HCT116 (cell line): ENCODE results near the gene NAALADL2. TPM values are rescaled to one million over a fixed set of nuclear protein-coding genes. Genes with fewer than 3 reads are reported as not detected.

ENCODE experiments used
- ATAC-seq: fragments of 200-7000 bp; cut with Tn5 transposase; 2 replicates; pipeline ENCODE4 v1.9.1; 2020; ENCODE audit warnings: mild to moderate bottlenecking, moderate library complexity
- BruUV-seq: library from RNA; stranded (reverse); fragments of 400-500 nt; replicated peaks from 2 replicates; lab custom pipeline; 2021; lab: Mats Ljungman, UMichigan
- CTCF ChIA-PET: fragments of 300-600 bp; sonication (Branson Sonifier 250); formaldehyde crosslinking; loops from one replicate; lab custom pipeline; 2021; ENCODE audit warnings: antibody characterized with exemption; lab: Charles Lee
- POLR2A ChIA-PET: fragments of 300-600, 350-600 bp; sonication (Branson Sonifier 250); formaldehyde crosslinking; loops from one replicate; lab custom pipeline; 2021; ENCODE audit warnings: antibody characterized with exemption; lab: Charles Lee
- RAD21 ChIA-PET, 2 experiments: fragments of 300-600 bp; sonication (Branson Sonifier 250); formaldehyde crosslinking; loops; one replicate each; lab custom pipeline; 2023; ENCODE audit warnings: low total read pairs in 2 of 2; ENCODE audit not compliant: uncharacterized antibody in 2 of 2, unreplicated experiment in 2 of 2, low non-redundant PET in 1 of 2; lab: Charles Lee
- DNase-seq: peaks from one replicate; pipeline ENCODE4 v3.0.0-alpha.2; 2010; ENCODE audit warnings: low read depth, low spot score
- H2AFZ ChIP-seq: fragments of 200-600 bp; shearing (Covaris generic), sonication (generic); 2 replicates; pipeline ENCODE4 v1.6.1; 2017; ENCODE audit warnings: low read depth, mixed run types, mixed read lengths, antibody characterized with exemption, low read length; ENCODE audit not compliant: poor library complexity, severe bottlenecking
- H3K27ac ChIP-seq: 2 replicates; pipeline ENCODE4 v1.5.1; 2012; ENCODE audit warnings: low read depth, low read length
- H3K27me3 ChIP-seq: fragments of 200-600 bp; sonication (generic); 2 replicates; pipeline ENCODE4 v1.6.1; 2016; ENCODE audit warnings: mixed run types, low read length, mixed read lengths; ENCODE audit not compliant: insufficient read depth
- H3K36me3 ChIP-seq, 2 experiments: fragments of 200-500 bp in 1 of 2; fragments of 200-600 bp in 1 of 2; sonication (Bioruptor generic) in 1 of 2; sonication (generic) in 1 of 2; 2 replicates each; pipeline versions ENCODE4 v1.5.1 to v1.6.1; 2014 to 2016; ENCODE audit warnings: low read length in 2 of 2, inconsistent platforms in 1 of 2, mixed read lengths in 1 of 2, mixed run types in 1 of 2; ENCODE audit not compliant: insufficient read depth in 2 of 2, control insufficient read depth in 1 of 2
- H3K4me1 ChIP-seq, 2 experiments: fragments of 200-600 bp in 1 of 2; sonication (generic) in 1 of 2; 2 replicates each; pipeline versions ENCODE4 v1.5.1 to v1.6.1; 2012 to 2017; ENCODE audit warnings: low read length in 2 of 2, inconsistent platforms in 1 of 2, mild to moderate bottlenecking in 1 of 2, mixed read lengths in 1 of 2, mixed run types in 1 of 2, moderate library complexity in 1 of 2; ENCODE audit not compliant: insufficient read depth in 2 of 2, control insufficient read depth in 1 of 2
- H3K4me2 ChIP-seq: fragments of 200-600 bp; sonication (generic); 2 replicates; pipeline ENCODE4 v1.6.1; 2017; ENCODE audit warnings: mixed run types, low read length, mixed read lengths
- H3K4me3 ChIP-seq, 2 experiments: fragments of 200-600 bp in 1 of 2; sonication (generic) in 1 of 2; replicated peaks in 1 of 2; 2 replicates each; pipeline ENCODE4 v1.5.1; 2011 to 2016; ENCODE audit warnings: low read length in 2 of 2, control low read depth in 1 of 2, low read depth in 1 of 2, mild to moderate bottlenecking in 1 of 2, mixed read lengths in 1 of 2, mixed run types in 1 of 2
- H3K79me2 ChIP-seq: fragments of 200-600 bp; sonication (generic); 2 replicates; pipeline ENCODE4 v1.6.1; 2017; ENCODE audit warnings: mild to moderate bottlenecking, mixed run types, low read length, moderate library complexity, mixed read lengths; ENCODE audit not compliant: insufficient read depth
- H3K9ac ChIP-seq: fragments of 200-600 bp; sonication (generic); 2 replicates; pipeline ENCODE4 v1.6.1; 2016; ENCODE audit warnings: low read length, mixed read lengths
- H3K9me2 ChIP-seq: fragments of 200-600 bp; sonication (generic), shearing (Covaris generic); 2 replicates; pipeline ENCODE4 v1.6.1; 2017; ENCODE audit warnings: mixed run types, mild to moderate bottlenecking, moderate library complexity; ENCODE audit not compliant: insufficient read depth
- H3K9me3 ChIP-seq, 2 experiments: fragments of 200-500 bp in 1 of 2; fragments of 200-600 bp in 1 of 2; sonication (Bioruptor generic) in 1 of 2; sonication (generic) in 1 of 2; 2 replicates each; pipeline ENCODE4 v1.6.1; 2014 to 2017; ENCODE audit warnings: low read length in 2 of 2, mixed read lengths in 2 of 2, inconsistent platforms in 1 of 2, low read depth in 1 of 2, mild to moderate bottlenecking in 1 of 2, mixed run types in 1 of 2, moderate library complexity in 1 of 2; ENCODE audit not compliant: control insufficient read depth in 1 of 2, insufficient read depth in 1 of 2
- H4K20me1 ChIP-seq: fragments of 200-600 bp; sonication (generic), shearing (Covaris generic); 2 replicates; pipeline ENCODE4 v1.6.1; 2017; ENCODE audit warnings: mixed run types, mild to moderate bottlenecking, moderate library complexity; ENCODE audit not compliant: insufficient read depth
- CBX3 ChIP-seq: IDR thresholded peaks from 2 replicates; pipeline ENCODE4 v1.6.1; 2012; ENCODE audit warnings: low read depth
- EGR1 ChIP-seq: IDR thresholded peaks from 2 replicates; pipeline ENCODE4 v1.6.1; 2012; ENCODE audit warnings: low read depth
- ELF1 ChIP-seq: IDR thresholded peaks from 2 replicates; pipeline ENCODE4 v1.6.1; 2012; ENCODE audit warnings: low read depth, borderline replicate concordance
- EZH2 ChIP-seq: fragments of 200-600 bp; sonication (generic); IDR thresholded peaks from 2 replicates; pipeline ENCODE4 v1.6.1; 2017; ENCODE audit warnings: antibody characterized with exemption, mixed run types
- POLR2AphosphoS5 ChIP-seq: IDR thresholded peaks from 2 replicates; pipeline ENCODE4 v1.6.1; 2011; ENCODE audit warnings: mild to moderate bottlenecking, low read depth, low read length, moderate library complexity
- SIN3A ChIP-seq: IDR thresholded peaks from 2 replicates; pipeline ENCODE4 v1.6.1; 2012; ENCODE audit warnings: low read depth
- SRF ChIP-seq: IDR thresholded peaks from 2 replicates; pipeline ENCODE4 v1.6.1; 2012; ENCODE audit warnings: low read depth
- YY1 ChIP-seq: IDR thresholded peaks from 2 replicates; pipeline ENCODE4 v1.6.1; 2011; ENCODE audit warnings: low read length, low read depth, moderate library complexity, mild to moderate bottlenecking; ENCODE audit not compliant: insufficient replicate concordance; ENCODE audit errors: extremely low read depth
- ZFX ChIP-seq: fragments of 450-650 bp; IDR thresholded peaks from 2 replicates; pipeline ENCODE4 v1.6.1; 2017
- intact Hi-C: fragments of 100-400 bp; cut with micrococcal nuclease; formaldehyde crosslinking; loops from 2 replicates; pipeline ENCODE4 v1.10.0; 2022
- total RNA-seq: library from RNA; stranded (reverse); gene quantifications from one replicate; pipeline ENCODE4 v1.2.1, GENCODE V29; 2021; ENCODE audit not compliant: unreplicated experiment
- TF ChIP-seq, protein P1 (sequence below): IDR thresholded peaks from 2 replicates; pipeline ENCODE4 v1.6.1; 2011; ENCODE audit warnings: mild to moderate bottlenecking, low read length, moderate library complexity; ENCODE audit not compliant: insufficient replicate concordance; ENCODE audit errors: extremely low read depth
- TF ChIP-seq, protein P2 (sequence below): IDR thresholded peaks from 2 replicates; pipeline ENCODE4 v1.6.1; 2012

Gene NAALADL2
- total RNA-seq, 1 experiment from 2014 or later, result 2.9 TPM

DNA sequence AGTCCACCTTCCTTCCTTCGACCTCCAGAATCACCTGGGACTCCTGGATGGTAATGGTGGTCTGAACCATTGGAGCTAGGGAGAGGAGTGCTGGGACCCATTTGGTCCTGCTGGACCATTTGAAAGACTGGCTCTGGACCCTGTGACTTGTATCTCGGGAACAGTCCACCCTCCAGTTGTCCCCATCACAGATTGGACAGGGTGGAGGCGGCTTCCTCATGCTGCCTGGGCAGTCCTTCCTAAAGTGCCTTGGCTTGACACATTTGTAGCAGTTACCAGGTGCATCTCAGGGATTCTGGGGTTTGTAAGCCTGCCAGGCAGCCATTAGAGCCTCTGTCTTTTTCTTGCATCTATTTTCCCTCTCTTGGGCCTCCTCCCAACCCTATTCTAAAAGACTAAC, 758.1 kb downstream of the NAALADL2 start:
- H3K9me2 ChIP-seq, result no peaks in the 10 kb centered on the region
- H3K36me3 ChIP-seq, result no peaks in the 10 kb centered on the region
- intact Hi-C loops, result no loop called here
- RAD21 ChIA-PET, result no interaction called here
- H3K9me3 ChIP-seq, result no peaks in the 10 kb centered on the region
- no peaks in the 10 kb centered on the region for H3K4me1 ChIP-seq
- ATAC-seq, result no peak
- POLR2A ChIA-PET, result no interaction called here
- no peak overlapping the region for H3K4me2 ChIP-seq
- TF ChIP-seq CBX3 (no peak), YY1 (no peak), SIN3A (no peak), SRF (no peak), POLR2AphosphoS5 (no peak), ZFX (no peak), ELF1 (no peak), EZH2 (no peak), EGR1 (no peak)
- TF ChIP-seq, protein P1, sequence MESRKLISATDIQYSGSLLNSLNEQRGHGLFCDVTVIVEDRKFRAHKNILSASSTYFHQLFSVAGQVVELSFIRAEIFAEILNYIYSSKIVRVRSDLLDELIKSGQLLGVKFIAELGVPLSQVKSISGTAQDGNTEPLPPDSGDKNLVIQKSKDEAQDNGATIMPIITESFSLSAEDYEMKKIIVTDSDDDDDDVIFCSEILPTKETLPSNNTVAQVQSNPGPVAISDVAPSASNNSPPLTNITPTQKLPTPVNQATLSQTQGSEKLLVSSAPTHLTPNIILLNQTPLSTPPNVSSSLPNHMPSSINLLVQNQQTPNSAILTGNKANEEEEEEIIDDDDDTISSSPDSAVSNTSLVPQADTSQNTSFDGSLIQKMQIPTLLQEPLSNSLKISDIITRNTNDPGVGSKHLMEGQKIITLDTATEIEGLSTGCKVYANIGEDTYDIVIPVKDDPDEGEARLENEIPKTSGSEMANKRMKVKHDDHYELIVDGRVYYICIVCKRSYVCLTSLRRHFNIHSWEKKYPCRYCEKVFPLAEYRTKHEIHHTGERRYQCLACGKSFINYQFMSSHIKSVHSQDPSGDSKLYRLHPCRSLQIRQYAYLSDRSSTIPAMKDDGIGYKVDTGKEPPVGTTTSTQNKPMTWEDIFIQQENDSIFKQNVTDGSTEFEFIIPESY, result no peak
- TF ChIP-seq, protein P2, sequence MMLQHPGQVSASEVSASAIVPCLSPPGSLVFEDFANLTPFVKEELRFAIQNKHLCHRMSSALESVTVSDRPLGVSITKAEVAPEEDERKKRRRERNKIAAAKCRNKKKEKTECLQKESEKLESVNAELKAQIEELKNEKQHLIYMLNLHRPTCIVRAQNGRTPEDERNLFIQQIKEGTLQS, result no peak
- CTCF ChIA-PET, result no interaction called here
- no peak overlapping the region for H3K9ac ChIP-seq
- no TSS peak for BruUV-seq
- no peaks in the 10 kb centered on the region for H4K20me1 ChIP-seq
- H3K79me2 ChIP-seq, result no peaks in the 10 kb centered on the region
- H2AFZ ChIP-seq, result no peak overlapping the region
- H3K4me3 ChIP-seq, result no peak overlapping the region
- H3K27me3 ChIP-seq, result no peaks in the 10 kb centered on the region
- no peak overlapping the region for H3K27ac ChIP-seq
- DNase-seq, result no peak
